GM21423 (cell line): ENCODE measurements around the gene SPDEF.

Experiments used
- ATAC-seq: cut with Tn5 transposase; IDR thresholded peaks from one replicate; pipeline ENCODE4 v1.9.1; 2021; ENCODE audit warnings: mild to moderate bottlenecking, moderate library complexity; ENCODE audit not compliant: unreplicated experiment

The SPDEF gene

DNA sequence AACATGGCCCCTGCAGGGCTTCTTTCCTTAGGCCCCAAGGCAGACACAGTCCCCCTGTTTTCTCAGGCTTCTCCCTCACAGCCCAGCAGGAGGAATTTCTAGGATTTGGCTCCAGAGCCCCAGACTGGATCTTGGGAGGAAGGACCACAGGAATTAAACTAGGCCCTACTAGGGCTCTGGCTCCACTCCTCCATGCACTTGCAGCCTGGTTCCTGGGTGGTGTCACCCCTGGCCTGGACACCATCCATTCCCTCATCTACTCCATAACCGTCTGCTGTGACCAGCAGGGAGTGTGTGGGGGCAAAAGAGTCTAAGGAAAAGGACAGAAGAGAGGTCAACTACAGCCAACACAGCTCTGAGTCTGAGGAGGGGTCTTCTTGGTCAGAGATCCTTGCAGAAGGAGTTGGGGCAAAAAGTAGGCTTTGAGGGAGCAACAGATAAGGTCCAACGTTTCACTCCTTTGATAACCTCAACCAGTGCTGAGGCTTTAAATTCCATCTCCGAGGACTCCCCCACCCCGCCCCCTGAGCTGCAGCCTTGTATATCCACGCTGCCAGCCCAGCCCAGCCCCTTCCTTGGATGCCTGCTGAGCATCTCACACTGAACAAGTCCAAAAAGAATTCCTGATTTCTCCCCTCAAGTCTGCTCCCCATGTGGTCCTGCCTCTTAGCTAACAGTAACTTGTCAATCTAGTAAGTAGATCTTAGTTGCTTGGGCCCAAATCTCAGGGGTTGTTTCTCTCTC lies 27.9 kb upstream of the SPDEF start:
- ATAC-seq = no peak

DNA sequence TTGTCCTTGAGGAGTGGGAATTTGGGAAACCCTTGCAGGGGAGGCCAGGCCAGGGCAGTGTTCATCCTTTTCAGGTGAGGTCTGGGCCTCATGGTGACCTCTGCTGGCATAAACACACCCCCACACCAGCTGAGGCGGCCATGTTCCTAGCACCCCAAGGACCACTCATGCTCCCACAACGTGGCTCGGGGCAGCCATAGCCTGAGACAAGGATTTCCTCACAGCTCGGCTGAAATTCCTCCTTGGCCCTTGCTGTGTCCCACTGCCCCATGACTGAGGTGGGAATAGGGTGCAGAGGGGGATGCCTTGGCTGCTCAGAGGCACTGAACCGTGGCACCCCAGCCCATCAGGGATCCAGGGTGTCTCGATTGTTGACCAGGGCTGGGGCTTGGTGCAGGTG lies 27.3 kb upstream of the SPDEF start:
- ATAC-seq = no peak

DNA sequence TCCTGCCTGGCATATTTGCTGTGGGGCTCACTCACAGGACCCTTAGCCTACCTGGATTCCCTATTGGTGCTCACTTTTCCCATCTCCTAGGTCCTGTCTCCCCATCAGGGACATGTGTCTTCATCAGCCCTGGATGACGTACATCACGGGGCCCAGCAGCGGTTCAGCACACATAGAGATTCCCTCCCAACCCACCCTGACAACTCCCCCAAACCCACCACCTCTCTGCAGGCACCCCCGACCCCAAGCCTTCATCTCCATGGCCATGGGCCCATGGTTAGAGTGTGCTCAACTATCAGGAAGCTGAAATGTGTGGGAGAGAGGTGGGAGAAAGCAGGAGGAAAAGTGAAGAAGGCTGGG lies 25.4 kb upstream of the SPDEF start:
- no peak for ATAC-seq

DNA sequence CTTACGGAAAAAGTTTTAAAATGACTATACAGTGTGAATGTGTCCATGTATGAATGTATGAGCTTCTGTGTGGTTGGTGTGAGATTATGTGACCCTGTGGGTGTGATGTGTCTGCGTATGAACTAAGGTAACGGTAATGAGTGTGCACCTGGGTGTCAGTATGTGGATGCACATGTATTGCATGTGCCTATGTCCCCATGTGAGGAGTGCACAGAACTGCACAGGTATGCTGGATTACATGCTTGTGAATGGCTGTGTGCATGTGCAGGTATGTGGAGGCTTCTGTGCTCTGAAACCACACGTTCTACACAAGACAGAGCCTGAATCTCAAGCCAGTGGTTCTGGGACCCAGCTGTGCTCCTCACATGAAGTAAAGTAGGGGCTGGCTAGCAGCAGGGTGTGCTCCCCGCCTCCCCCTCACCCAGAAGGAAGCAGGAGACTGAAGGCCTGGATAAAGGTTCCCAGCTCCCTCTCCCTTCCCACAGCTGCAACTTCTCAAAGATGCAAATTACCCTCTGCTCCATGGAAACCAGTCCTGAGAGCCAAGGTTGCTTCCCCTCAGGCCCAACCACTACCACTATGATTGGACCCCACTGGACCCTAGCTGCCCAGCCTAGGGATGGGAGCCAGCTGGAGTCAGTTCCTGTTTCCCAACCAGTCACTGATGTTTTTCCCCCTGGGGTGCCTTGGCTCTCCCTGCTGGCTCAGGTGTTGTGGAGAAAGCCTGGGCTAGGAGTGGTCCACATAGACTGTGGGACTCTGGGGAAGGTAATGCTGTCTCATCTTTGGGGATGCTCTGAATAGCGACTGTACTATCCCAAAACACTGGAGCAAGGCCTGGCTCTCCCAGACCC lies 24.8 kb upstream of the SPDEF start:
- no peak for ATAC-seq

DNA sequence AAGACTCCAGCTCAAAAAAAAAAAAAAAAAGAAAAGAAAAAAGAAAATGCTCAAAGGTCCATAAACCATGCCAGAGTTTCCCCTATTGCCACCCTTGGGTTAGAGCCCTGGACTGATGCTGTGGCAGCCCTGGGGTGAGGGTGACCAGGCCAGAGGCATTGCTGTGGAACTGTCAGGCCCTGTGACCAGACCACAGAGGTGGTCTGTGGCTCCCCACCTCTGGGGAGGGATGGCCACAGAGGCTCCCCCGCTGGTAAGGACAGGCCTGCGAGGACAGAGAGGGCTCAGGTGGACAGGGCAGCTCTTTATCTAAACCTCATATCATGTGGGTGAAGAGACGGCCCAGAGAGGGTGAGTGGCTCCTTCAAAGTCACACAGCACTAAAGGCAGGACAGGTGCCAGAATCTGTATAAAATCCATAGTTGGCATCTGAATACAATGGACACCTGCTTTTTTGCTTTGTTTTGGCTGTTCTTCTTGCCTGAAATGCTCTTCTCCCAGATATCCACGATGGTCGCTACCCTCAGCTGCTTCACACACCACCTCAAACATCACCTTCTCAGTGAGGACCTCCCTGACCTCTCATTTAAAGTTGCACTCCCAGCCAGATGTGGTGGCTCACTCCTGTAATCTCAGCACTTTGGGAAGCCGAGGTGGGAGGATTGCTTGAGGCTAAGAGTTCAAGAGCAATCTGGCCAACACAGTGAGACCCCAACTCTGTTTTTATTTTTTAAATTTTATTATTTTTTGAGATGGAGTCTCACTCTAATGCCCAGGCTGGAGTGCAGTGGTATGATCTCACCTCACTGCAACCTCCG lies 22.5 kb upstream of the SPDEF start:
- no peak for ATAC-seq

DNA sequence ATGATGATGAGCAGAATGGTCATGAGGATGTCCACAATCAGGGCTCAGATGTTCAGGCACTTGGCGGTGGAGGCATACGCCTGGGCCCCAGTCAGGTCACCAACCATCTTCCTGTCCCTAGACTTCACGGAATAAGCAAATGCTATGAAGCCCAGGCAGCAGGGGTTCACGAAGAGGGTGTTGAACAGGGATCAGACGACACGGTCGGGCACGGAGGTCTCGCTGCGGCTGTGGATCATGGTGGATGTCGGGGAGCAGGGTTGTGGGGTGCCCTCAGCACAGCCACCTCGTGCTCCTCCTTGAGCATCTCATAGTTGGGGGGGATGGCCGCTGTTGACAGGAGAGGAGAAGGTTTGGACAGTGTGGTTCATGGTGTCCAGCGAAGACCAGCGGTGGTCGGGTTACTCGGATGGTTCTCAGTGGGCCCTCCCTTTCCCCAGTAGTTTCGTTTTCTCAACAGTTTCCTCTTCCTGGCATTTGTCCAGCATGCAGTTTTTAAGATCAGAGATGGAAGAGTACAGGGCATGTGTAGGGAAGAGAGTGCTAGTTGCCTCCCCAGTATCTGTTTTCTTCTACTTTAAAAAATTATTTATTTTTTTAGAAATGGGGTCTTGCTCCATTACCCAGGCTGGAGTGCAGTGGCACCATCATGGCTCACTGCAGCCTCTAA lies 20.3 kb upstream of the SPDEF start:
- no peak for ATAC-seq

DNA sequence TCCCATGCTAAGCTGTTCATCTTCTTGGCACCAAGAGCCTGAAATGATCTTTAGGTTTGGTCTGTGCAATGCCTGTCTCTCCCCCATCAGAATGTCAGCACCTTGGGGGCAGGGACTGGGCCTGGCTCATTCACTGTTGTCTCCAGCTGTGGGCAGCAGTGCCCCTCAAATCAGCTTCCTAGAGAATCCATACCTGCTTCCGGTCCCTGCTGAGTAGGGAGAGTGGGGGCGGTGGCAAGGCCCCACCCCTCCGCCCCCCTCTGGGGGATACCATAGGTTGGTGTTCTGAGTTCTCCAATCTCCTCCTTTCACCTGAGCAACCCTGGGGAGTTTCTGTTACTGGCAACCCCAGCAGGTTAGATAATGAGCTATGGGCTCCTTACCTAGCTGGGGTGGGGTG lies 19.2 kb upstream of the SPDEF start:
- no peak for ATAC-seq

DNA sequence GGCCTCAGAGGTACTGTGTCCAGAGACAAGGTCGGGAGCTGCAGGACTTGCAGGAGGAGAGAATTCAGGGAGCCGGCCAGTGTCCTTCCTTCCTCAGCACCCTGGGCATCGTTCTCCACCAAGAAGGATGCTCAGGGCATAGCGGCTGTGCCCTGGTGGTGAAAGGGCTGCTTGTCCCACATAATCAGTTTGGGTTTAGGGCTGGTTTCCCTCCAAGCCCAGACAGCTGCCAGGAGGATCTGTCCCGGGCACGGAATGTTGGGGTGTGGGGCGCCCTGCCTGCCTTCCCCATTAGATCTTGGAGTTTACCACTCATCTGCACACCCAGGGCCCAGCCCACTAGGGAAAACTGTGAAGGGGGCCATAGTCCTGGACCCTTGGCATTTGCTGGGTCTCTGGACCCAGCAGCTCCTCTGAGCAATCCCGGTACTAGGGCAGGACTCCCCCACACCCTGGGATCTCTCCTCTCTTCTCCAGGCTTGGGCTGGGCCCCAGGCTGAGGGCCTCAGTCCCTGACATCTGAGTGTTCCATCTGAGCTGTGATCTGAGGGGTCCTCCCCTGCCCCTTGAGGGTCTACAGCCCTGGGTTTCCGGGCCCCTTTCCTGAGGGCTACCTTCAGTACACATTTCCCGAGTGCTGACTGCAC lies 18.6 kb upstream of the SPDEF start:
- no peak for ATAC-seq

DNA sequence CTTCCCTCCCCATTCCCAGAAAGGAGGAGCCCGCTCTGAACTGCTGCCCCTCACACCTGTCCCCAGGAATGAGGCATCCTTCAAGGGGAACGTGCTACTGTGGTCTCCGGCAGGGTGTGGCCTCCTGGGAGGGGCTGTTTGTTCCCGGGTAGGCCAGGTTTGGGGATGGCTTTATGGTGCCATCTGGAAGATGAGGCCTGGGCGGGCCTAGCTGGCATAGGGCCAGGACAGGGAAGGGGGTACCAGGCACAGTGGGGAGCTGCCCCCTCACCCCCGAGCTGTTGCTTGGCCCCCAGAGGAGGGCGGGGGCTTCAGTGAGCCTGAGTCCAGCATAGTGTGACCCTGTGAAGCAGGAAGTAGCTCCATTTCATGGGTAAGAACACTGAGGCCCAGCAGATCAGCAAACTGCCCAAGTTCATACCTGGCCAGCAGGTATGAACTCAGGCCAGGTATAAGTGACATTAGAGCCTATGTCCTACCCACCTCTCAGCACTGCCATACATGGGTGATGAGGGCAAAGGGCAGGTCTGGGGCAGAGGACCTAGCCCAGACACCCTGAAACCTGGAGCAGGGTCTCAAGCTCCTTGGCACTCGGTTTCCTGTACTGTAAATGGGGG lies 17.5 kb upstream of the SPDEF start:
- no peak for ATAC-seq

DNA sequence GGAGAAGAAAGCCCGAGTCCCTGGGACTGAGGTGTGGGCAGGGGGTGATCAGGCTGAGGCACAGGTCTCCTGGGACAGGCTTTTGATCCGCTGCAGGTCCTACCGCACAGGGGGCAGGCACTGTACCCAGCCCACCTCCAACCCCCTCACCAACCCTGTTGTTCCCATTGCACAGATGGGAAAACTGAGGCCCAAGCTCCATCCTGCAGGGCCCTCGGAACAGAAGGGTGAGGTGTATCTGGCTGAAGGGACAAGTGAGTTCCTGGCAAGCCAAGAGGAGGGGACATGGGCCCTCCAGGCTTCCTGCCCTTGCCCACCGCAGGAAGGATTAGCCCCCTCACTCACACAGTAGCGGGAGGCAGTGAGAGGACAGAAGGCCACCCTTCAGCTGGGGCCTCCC lies 16.5 kb upstream of the SPDEF start:
- ATAC-seq = no peak

DNA sequence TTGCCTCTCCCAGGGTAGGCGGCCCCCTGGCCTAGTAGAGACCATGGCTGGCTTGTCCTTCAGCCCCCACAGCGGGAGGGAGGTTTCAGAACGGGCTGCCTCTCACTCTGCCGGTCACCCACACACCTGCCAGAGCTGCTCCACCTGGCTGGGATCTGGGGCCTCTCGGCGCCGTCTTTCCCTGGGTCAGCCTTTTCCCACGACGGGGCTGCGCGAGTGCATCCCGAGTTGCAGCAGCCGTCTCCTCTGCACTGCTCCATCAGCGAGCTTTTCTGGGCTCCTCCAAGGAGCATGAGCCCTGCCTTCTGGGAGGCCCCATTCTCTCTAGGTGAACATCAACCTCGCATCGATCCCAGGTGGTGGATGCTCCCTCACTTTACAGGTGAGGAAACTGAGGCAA lies 15.9 kb upstream of the SPDEF start:
- no peak for ATAC-seq

DNA sequence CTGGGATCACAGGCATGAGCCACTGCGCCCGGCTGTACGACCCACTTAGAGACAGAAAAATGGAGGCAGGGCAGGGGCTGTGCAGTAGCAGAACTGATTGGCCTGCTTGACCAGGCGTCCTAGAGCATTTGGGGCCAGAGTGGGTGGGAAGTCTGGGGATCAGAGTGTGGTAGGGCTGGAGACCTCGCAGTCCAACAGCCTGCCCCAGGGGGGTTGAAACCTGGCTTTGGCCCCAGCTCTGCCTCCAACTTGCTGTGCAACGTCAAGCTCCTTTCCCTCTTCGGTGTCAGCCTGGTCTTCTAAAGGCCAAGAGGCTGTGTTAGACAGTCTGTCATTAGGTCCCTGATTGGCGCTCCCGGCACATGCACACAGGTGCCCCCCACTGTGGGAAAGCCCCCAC lies 15.3 kb upstream of the SPDEF start:
- no peak for ATAC-seq

DNA sequence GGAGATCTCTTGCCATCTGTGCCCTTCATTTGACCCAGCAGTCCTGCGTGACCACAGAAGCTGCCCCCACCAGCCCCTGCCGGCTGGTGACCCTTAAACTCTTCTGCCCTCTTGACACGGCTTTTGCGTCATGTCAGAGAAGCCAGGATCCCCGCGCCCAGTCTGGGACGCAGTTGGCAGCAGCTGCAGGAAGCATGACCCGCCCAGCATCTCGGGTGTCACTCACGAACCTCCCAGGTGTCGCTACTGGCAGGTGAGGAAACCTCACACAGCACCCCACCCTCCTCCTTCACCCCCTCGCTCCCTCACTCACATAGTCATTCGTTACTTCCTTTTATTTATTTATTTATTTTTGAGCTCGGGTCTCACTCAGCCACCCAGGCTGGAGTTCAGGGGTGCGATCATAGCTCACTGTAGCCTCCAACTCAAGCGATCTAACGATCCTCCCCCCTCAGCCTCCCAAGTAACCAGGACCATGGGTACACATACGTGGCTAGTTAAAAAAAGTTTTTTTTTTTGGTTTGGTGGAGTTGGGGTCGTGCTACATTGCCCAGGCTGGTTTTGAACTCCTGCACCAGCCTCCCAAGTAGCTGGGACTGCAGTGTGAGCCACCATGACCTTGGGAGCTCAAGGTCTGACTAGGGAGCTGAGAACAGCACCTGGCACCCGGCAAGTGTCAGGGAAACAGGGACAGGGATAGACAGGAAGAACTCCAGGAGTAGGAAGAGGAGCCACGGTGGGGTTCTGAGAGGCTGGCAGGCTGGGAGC lies 14.1 kb upstream of the SPDEF start:
- no peak for ATAC-seq

DNA sequence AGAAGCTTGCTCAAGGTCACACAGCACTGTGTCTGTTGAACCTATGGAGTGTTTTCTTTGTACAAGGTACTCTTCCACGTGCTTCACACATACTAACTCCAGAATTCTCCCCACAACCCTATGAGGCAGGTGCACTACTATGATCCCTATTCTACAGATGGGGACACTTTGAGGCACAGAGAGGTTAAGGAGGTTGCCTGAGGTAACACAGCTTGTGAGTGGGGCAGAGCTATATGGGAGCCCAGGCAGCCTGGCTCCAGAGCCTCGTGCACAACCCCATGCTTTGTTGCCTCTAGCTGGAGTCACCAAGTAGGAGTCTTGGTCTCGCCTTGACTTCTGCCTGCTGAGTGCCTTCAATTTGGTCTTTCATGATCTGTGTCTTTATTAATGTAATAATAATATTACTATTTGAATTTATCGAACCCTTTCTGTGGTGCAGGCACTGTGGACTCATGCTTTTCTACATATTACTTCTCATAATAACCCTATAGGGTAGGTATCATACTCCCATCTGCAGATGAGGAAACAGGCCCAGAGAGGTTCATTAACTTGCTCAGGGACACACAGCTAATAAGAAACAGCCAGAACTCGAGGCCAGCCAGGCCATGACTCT lies 13.3 kb upstream of the SPDEF start:
- ATAC-seq = no peak

DNA sequence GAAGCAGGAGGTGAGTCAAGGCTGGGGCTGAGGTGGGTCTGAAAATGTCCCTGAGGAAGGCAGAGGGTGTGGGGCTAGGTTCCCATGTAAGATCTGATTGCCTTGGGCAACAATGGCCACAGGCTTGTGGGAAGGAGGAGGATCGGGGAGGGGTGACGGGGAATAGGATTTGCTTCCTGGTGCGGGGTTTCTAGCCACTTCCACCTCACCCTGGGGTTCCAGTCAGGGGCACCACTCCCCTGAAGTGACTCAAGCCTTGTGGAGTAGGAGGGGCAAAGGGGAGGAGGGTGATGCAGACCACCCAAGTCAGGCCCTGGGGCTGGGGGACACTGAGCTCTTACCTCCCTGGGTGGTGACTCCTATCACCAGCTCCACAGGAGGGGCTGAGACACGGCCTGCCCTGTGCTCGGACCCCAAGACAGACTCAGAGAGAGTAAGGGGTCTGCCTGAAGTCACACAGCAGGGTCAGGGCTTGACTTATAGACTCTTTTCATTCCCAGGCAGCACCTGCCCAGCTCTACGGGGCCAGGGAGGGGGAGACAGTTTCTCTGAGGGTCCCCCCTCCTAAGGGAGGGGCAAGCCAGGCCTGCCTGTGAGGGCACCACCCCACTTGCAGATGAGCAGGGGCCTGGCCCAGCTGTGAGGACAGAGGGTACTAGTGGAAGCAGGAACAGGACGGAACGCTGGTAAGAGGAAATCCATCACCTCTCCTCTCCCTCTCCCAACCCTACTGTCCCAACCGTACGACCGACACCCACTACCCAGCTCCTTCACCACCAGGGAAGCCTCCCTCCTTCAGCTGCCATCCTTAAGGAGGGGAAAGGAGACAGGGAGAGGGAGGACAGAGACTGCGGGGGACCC lies 12.4 kb upstream of the SPDEF start:
- ATAC-seq = no peak

DNA sequence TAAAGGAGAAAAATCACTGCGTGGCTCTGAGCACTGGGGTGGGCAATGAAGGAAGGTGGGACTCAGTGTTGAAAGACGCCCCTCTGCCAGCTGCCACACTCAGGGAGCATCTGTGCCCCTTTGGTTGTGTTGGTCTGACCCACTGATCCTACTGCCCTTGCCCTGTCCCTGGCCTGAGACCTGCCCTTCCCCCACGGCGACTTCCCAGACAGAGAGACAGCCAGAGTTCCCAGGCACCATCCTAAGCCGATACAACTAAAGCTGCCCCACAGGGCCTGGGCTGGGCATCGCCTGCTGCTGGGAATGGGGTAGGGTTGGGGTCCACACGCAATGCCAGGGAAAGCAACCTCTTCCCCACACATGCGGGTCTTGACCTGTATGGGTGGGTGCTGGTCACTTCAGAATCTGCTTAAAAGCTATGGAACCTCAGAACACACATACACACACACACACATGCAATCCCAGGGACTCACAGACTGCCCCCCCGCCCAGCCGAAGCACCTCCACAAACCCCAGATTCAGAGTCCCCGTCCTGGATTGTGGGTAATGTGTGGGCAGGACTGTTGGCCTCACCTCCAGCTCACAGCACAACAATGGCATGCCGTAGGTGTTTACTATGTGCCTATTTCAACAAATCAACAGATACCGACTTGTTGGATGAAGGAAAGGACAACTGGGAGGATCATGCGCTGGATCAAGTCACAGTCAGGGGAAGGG lies 10.9 kb upstream of the SPDEF start:
- ATAC-seq = no peak

DNA sequence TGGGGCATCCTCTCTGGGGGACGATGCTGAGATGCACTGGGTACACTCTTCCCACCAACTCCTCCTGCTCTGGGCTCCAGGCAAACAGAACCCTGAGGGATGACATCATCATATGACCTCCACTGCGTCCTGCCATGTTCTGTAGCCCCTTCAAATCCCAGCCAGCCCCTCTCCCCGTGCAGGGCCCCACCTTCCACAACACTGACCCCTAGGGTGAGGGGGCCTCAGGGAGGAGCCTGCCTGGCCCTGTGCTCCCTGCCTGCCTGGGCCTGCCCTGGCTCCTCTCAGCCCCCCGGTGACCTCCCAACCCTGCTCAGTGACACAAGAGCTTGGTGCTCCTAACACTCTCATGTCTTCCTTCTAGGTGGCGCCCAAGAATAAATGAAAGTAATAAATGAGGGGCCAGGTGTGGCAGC lies 9.6 kb upstream of the SPDEF start:
- ATAC-seq = no peak
